GM12878 (cell line): ENCODE results near the gene IL18R1. TPM values are rescaled to one million over a fixed set of nuclear protein-coding genes. Genes with fewer than 3 reads are reported as not detected.

Source experiments
- ATF7 ChIP-seq: fragments of 450-650 bp; IDR thresholded peaks from 2 replicates; pipeline ENCODE4 v1.6.1; 2016; ENCODE audit warnings: low read depth, mild to moderate bottlenecking
- BCL11A ChIP-seq: IDR thresholded peaks from 2 replicates; pipeline ENCODE4 v1.6.1; 2011; ENCODE audit warnings: low read depth, low read length
- BHLHE40 ChIP-seq, 2 experiments: fragments of 450-650 bp in 1 of 2; IDR thresholded peaks; 2 replicates each; pipeline ENCODE4 v1.6.1; 2011 to 2017; ENCODE audit warnings: low read depth in 2 of 2, borderline replicate concordance in 1 of 2, improper control_type of control experiment in 1 of 2, low read length in 1 of 2, mild to moderate bottlenecking in 1 of 2
- BMI1 ChIP-seq: fragments of 450-650 bp; IDR thresholded peaks from 2 replicates; pipeline ENCODE4 v1.6.1; 2016; ENCODE audit warnings: mild to moderate bottlenecking, moderate library complexity, borderline replicate concordance
- CREM ChIP-seq: IDR thresholded peaks from 2 replicates; pipeline ENCODE4 v1.6.1; 2014; ENCODE audit warnings: antibody characterized with exemption, low read depth
- DPF2 ChIP-seq: fragments of 450-650 bp; IDR thresholded peaks from 2 replicates; pipeline ENCODE4 v1.6.1; 2017; ENCODE audit warnings: mild to moderate bottlenecking
- FOS ChIP-seq: IDR thresholded peaks from 3 replicates; pipeline ENCODE4 v1.6.1; 2011; ENCODE audit warnings: borderline replicate concordance; ENCODE audit not compliant: insufficient read length; ENCODE audit errors: extremely low read depth
- GABPA ChIP-seq: IDR thresholded peaks from 2 replicates; pipeline ENCODE4 v1.6.1; 2014; ENCODE audit warnings: antibody characterized with exemption, low read depth, mild to moderate bottlenecking, inconsistent platforms
- IRF4 ChIP-seq: IDR thresholded peaks from 2 replicates; pipeline ENCODE4 v1.6.1; 2011; ENCODE audit warnings: low read depth, low read length
- NFIC ChIP-seq: IDR thresholded peaks from 2 replicates; pipeline ENCODE4 v1.6.1; 2012; ENCODE audit warnings: low read depth, mild to moderate bottlenecking, inconsistent platforms, low read length, moderate library complexity
- PAX5 ChIP-seq: IDR thresholded peaks from 2 replicates; pipeline ENCODE4 v1.6.1; 2011; ENCODE audit warnings: low read depth, low read length, borderline replicate concordance
- POLR2AphosphoS5 ChIP-seq: IDR thresholded peaks from 2 replicates; pipeline ENCODE4 v1.6.1; 2011; ENCODE audit warnings: mild to moderate bottlenecking, low read length, inconsistent platforms
- RCOR1 ChIP-seq: conservative IDR thresholded peaks from 2 replicates; pipeline ENCODE4 v1.6.1; 2012; ENCODE audit warnings: low read depth, low read length, improper control_type of control experiment
- SMAD5 ChIP-seq: IDR thresholded peaks from 2 replicates; pipeline ENCODE4 v1.6.1; 2016; ENCODE audit warnings: antibody characterized with exemption, low read depth
- SPI1 ChIP-seq: IDR thresholded peaks from 2 replicates; pipeline ENCODE4 v1.6.1; 2011; ENCODE audit warnings: low read depth, mild to moderate bottlenecking, low read length, moderate library complexity, borderline replicate concordance; ENCODE audit not compliant: insufficient read depth
- ZBED1 ChIP-seq: IDR thresholded peaks from 2 replicates; pipeline ENCODE4 v1.6.1; 2016; ENCODE audit warnings: borderline replicate concordance
- ZNF274 ChIP-seq: IDR thresholded peaks from one replicate; pipeline ENCODE4 v1.8.0; 2011; ENCODE audit not compliant: insufficient read length, insufficient read depth
- polyA plus RNA-seq, 11 experiments: library from polyadenylated mRNA; depleted of rRNA in 4 of 11; unstranded in 6 of 11; stranded (reverse) in 5 of 11; fragments of >200 nt; fragmentation: Nextera tagmentation in 4 of 11; fragmentation: Illumina TruSeq in 1 of 11; extraction: Ambion mirVana in 4 of 11; extraction: Trizol in 1 of 11; gene quantifications; 1 replicate in 1 of 11; 2 replicates in 10 of 11; pipeline versions ENCODE4 v1.2.1 to v1.2.3, GENCODE V29; 2011 to 2016; ENCODE audit warnings: inconsistent platforms in 2 of 11, missing spikeins in 2 of 11, low read depth in 1 of 11
- total RNA-seq, 4 experiments: library from RNA; depleted of rRNA in 3 of 4; stranded (reverse); fragments of >200 nt in 3 of 4; fragmentation: Illumina TruSeq in 1 of 4; extraction: Trizol in 1 of 4; gene quantifications; 2 replicates each; pipeline versions ENCODE4 v1.2.1 to v1.2.3, GENCODE V29; 2013 to 2021
- TF ChIP-seq, protein P1 (sequence below), 3 experiments: IDR thresholded peaks in 2 of 3; conservative IDR thresholded peaks in 1 of 3; 2 replicates each; pipeline ENCODE4 v1.5.1; 2011; ENCODE audit warnings: low read depth in 3 of 3, low read length in 3 of 3, mild to moderate bottlenecking in 3 of 3, control low read depth in 2 of 3, moderate library complexity in 2 of 3, inconsistent platforms in 1 of 3, mixed read lengths in 1 of 3; ENCODE audit not compliant: control insufficient read depth in 2 of 3, insufficient read depth in 1 of 3; ENCODE audit errors: extremely low read depth in 1 of 3
- TF ChIP-seq, protein P2 (sequence below): IDR thresholded peaks from 2 replicates; pipeline ENCODE4 v1.6.1; 2011; ENCODE audit warnings: borderline replicate concordance, low read depth, mild to moderate bottlenecking, moderate library complexity, low read length; ENCODE audit not compliant: insufficient read depth, poor library complexity, severe bottlenecking
- TF ChIP-seq, protein P3 (sequence below): IDR thresholded peaks from 2 replicates; pipeline ENCODE4 v1.6.1; 2012; ENCODE audit warnings: low read length, inconsistent platforms
- TF ChIP-seq, protein P4 (sequence below): fragments of 450-650 bp; IDR thresholded peaks from 2 replicates; pipeline ENCODE4 v1.6.1; 2017; ENCODE audit warnings: low read depth, mild to moderate bottlenecking, moderate library complexity

Gene IL18R1
- total and polyA plus RNA-seq, 10 of the 15 experiments (the other 5 are each of a cell fraction or from before 2014, with no cell fraction given), result 3.5 to 15.5 (median 11.1) TPM

DNA sequence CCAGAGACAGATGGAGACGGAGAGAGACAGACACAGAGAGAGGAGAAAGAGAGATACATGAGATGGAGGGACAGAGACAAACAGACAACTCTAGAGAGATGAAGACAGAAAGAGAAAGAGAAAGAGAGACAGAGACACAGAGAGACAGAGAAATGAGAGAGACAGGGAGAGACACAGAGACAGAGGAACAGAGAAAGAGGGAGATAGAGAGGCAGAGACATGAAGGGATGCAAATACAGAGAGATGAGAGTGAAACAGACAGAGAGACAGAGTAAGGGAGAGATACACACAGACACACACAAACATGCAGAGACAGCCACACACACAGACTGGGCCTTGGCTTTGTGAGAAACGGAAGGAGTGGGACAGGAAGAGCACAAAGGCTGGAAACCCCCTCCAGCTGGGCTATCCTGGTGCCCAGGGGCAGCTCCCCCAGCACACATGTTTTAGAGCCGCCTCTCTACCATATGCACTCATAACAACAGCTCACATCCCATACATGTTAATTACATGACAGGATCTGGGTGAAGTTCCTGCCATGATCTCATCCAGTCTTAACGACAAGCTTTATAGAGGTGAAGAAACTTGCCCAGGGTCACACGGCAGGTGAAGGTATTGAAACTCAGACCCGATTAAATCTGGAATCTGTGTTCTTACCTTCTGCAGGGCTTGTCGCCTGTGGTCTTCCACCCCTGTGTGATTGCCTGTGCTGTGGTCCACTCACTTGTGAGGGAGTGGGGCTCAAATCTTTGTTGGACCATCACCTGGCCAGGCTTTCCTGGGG is 32.4 kb downstream of the IL18R1 start (continued):
- TF ChIP-seq PAX5 (peak; percentile 44; the same call in 1 of the 2 replicates), BCL11A (peak; percentile 50; the same call in 1 of the 2 replicates), GABPA (no peak), BHLHE40 (IDR thresholded peaks at IDR 0.05; ENCODE audit: borderline replicate concordance in 1 of 2, low read depth in 2 of 2, low read length in 1 of 2) (0 out of 4 replicates have a peak, but pooled peaks of 1 of the 2 experiments have one; percentile 3), ZNF274 (no peak), NFIC (peak; percentile 65; the same call in 1 of the 2 replicates), SMAD5 (no peak), ATF7 (0 out of 2 replicates have a peak, but pooled peaks have one; percentile 9), RCOR1 (no peak), FOS (no peak), CREM (no peak; the same call in 1 of the 2 replicates), BMI1 (no peak), IRF4 (0 out of 2 replicates have a peak, but pooled peaks have one; percentile 36), DPF2 (0 out of 2 replicates have a peak, but pooled peaks have one; percentile 52), SPI1 (0 out of 2 replicates have a peak, but pooled peaks have one; percentile 13), ZBED1 (peak; percentile 76; the same call in 1 of the 2 replicates), POLR2AphosphoS5 (peak; percentile 56)
- TF ChIP-seq, protein P1, sequence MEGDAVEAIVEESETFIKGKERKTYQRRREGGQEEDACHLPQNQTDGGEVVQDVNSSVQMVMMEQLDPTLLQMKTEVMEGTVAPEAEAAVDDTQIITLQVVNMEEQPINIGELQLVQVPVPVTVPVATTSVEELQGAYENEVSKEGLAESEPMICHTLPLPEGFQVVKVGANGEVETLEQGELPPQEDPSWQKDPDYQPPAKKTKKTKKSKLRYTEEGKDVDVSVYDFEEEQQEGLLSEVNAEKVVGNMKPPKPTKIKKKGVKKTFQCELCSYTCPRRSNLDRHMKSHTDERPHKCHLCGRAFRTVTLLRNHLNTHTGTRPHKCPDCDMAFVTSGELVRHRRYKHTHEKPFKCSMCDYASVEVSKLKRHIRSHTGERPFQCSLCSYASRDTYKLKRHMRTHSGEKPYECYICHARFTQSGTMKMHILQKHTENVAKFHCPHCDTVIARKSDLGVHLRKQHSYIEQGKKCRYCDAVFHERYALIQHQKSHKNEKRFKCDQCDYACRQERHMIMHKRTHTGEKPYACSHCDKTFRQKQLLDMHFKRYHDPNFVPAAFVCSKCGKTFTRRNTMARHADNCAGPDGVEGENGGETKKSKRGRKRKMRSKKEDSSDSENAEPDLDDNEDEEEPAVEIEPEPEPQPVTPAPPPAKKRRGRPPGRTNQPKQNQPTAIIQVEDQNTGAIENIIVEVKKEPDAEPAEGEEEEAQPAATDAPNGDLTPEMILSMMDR (IDR thresholded peaks at IDR 0.05 in 2 of 3, conservative IDR thresholded peaks at IDR 0.05 in 1 of 3; ENCODE audit: control insufficient read depth in 2 of 3, extremely low read depth in 1 of 3, insufficient read depth in 1 of 3, low read depth in 3 of 3, low read length in 3 of 3), result no peak
- TF ChIP-seq, protein P2, sequence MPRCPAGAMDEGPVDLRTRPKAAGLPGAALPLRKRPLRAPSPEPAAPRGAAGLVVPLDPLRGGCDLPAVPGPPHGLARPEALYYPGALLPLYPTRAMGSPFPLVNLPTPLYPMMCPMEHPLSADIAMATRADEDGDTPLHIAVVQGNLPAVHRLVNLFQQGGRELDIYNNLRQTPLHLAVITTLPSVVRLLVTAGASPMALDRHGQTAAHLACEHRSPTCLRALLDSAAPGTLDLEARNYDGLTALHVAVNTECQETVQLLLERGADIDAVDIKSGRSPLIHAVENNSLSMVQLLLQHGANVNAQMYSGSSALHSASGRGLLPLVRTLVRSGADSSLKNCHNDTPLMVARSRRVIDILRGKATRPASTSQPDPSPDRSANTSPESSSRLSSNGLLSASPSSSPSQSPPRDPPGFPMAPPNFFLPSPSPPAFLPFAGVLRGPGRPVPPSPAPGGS, result peak; percentile 92
- TF ChIP-seq, protein P3, sequence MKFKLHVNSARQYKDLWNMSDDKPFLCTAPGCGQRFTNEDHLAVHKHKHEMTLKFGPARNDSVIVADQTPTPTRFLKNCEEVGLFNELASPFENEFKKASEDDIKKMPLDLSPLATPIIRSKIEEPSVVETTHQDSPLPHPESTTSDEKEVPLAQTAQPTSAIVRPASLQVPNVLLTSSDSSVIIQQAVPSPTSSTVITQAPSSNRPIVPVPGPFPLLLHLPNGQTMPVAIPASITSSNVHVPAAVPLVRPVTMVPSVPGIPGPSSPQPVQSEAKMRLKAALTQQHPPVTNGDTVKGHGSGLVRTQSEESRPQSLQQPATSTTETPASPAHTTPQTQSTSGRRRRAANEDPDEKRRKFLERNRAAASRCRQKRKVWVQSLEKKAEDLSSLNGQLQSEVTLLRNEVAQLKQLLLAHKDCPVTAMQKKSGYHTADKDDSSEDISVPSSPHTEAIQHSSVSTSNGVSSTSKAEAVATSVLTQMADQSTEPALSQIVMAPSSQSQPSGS, result peak; percentile 60
- TF ChIP-seq, protein P4, sequence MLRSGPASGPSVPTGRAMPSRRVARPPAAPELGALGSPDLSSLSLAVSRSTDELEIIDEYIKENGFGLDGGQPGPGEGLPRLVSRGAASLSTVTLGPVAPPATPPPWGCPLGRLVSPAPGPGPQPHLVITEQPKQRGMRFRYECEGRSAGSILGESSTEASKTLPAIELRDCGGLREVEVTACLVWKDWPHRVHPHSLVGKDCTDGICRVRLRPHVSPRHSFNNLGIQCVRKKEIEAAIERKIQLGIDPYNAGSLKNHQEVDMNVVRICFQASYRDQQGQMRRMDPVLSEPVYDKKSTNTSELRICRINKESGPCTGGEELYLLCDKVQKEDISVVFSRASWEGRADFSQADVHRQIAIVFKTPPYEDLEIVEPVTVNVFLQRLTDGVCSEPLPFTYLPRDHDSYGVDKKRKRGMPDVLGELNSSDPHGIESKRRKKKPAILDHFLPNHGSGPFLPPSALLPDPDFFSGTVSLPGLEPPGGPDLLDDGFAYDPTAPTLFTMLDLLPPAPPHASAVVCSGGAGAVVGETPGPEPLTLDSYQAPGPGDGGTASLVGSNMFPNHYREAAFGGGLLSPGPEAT, result peak; percentile 19; the same call in 1 of the 2 replicates
